Epidermal melanocyte (primary cell): ENCODE data around the gene ARHGAP11A.

ENCODE experiments used
- DNase-seq: peaks from one replicate; pipeline ENCODE4 v3.0.0; 2011; ENCODE audit warnings: low spot score; ENCODE audit not compliant: insufficient read length

Gene ARHGAP11A

DNA sequence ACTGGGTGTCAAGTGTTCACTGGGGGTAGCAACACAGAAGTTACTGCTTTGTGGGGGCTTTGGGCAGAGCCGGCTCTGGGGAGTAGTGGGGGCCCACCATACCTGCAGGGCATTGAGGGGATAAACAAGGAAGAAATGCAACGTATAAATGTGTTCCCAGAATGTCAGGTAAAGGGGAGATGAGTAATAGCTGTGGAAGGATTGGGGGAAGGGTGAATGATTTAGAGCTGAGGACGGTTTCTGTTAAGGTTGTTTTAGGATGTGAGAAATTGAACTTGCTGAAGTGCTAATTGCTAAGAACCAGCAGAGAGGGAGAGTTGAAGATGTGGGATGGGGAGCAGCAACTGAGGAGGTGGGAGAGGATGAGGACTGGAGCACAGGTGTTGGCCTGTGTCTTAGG lies 36.9 kb downstream of the ARHGAP11A start:
- no peak for DNase-seq

DNA sequence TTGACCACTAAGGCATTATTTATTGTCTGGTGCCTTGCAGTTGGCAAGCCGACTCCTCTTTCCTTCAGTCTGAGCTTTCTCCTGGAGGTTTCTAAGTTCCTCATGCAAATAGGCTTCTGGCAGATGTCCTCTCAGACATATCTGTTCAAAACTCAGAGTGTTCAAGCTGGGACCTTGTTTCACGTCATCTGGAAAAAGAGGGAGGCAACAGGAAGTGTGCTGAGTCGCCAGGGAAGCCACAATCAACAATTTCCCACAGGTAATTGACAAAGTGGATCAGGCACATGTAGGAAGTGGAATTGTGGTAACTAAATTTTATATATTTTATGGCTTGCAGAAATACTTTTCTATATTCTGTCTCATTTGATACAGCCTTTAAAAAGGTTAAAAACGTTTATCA lies 40.8 kb downstream of the ARHGAP11A start:
- no peak for DNase-seq

DNA sequence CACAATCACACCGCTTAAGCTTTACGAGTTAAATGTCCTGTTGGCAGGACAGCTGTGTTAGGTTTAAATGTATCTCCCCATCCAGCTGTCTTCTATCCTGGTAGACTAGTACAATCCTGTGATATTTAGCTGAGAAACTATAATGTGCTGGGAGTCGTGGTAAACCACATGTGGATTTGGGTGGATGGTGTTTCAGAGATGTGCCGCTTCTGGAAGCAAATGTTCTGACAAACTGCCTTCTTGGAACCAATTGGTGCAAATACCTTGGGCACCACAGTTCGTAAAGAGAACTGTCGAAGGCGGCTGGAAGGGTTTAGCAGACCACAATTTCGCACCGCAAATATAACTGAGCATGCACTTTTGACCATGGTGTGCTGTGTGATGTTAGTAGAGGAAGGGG lies 41.2 kb downstream of the ARHGAP11A start:
- no peak for DNase-seq

DNA sequence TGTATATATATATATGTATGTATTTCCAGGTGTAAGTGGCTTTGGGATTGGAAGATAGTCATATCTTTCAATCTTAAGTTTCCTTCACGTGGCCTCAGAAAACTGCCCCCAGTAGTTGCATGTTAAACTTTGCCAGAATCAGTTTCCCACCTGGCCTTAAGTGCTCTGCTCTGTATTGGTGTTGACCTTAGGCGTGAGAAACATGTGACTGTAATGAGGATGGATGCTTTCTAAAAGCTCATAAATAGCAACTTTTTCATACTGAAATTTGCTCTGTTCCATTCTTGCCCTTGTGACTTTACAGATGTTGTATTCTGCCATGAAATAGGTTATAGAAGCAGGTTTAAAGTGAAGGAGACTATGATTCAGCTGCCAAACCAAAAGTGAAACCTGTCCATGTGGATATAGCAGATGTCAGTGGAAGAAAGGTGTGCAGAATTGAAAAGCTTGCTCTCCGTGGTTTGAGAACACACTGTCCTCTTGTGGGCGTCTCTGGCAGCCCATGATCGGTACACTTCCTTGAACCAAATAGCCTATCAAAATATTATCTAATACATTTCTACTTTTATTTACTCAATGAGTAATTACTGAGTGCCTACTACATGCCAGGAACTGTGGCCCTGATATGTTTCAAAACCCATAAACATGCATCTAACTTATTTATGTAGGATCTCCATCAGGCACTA lies 42.0 kb downstream of the ARHGAP11A start:
- DNase-seq: no peak

DNA sequence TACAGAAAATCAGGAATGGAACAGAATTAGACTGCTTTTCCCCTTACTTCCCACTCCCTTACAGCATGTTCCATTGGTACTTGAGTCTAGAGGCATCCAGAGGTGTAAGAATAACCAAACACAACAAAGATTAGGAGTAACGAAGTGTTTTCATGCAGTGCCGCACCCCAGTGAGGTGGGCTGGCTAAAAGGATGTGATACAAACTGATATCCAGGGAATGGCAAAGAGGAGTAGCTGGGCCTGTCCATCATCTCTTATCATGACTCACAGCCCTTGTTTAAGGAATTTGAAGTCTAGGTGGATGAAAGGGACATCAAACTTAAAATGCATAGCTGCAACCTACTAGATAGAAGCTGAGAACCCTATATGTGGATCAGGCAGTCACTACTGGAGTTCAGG lies 42.6 kb downstream of the ARHGAP11A start:
- DNase-seq: no peak

DNA sequence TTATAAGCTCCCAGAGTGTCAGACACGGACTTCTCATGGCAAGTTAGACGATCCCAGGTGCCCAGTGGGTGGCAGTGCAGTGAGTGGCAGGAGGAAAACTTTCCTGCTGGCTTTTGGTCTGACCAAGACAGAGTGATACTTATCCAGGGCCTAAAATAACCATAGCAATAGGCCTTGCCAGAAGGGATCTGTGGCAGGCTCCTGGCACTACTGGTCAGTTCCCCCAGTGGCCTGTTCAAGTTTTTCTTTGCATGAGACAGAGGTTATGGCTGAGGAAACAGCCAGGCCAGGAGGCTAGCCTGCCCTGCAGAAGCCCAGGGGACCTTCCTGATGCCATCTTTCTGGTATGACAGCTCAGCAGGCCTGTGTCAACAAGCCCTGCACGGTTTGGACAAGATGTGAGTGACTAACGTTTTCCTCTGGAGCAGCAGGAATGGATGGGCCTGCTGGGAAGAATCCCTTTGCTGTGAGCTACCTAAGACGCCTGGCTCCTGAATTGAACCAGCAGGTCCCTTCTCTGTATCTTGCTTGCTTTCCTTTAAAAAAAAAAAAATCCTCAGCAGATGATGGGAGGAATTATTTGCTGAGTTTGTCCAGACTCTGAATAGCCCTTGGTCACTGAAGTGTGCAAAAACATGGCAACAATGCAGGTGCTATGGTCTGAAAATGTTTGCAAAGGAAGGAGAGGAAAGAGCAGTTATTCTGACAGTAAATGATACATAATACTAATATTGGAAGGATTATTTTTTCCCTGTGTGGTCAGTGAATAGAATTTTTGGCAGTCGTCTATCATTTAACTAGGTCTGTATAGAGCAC lies 44.2 kb downstream of the ARHGAP11A start:
- DNase-seq: peak; percentile 21

DNA sequence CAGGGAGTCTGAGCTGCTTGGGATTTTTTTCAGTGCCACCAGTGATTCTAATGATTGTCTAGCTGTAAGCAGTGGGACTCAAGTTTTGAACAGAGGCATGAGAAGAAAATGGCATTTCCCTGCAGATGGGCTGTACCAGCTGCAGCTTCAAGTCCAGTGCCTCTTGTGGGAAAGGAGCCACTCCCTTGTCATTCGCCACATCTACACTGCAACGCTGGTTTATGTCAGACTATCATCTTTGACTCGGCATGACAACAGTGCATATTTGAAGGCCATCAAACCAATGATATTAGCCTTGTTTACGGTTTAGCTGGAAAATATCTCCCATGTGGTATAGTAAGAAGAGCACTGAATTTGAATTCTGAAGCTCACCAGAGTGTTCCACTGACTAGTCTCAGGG lies 48.4 kb downstream of the ARHGAP11A start:
- DNase-seq: no peak

DNA sequence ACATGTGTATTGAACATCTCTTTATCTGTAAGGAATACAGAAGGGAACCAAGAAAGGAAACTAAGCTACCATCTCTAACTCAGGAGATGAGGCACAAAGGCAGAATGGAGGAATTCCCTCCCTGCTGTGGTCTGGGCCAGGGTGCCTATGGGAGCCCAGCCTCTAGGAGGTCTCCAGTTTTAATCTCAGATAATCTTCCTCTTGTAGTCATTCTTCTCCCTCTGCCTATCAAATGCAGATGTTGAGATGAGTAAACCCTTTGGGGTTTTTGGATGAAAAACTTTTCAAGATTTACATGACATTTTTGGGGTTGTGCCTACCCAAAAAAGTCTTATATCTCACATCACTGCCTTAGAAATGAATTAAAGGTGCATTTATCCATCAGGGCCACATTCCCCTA lies 49.5 kb downstream of the ARHGAP11A start:
- DNase-seq: no peak

DNA sequence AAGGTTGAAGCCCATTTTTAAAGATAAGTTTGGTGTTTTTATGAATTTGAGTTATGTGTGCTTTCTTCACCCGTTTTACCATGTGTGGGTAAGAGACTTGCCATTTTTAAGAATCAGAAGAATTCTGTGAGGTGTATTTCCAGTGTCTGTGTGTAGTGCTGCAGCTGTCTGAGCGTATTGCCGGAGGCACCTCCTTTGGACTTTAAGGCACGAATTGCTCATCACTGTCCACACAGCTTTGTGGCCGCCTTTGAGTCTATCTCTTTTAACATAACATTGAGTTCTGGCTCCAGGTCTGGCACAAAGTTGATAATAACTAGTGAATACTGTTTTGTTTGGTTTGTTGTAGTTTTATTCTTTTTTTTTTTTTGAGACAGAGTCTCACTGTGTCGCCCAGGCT lies 52.0 kb downstream of the ARHGAP11A start:
- no peak for DNase-seq

DNA sequence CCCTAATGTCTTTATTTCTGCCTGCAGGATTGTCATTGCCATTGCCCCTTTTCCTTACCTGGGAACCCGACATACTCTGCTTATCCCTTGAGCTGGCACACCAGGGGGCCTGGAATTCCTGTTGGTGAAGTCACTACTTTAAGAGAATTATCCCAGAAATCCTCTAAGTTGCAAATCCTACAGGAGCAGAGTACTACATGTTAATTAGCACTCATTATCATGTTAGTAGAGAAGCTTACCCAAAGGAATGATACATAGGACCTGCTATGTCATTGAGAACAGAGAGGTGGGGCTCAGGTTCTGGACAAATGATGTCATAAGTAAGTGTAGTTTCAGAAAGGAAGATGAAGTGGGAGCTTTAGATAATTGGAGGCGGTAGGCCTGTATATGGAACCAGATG lies 53.6 kb downstream of the ARHGAP11A start:
- DNase-seq: no peak

DNA sequence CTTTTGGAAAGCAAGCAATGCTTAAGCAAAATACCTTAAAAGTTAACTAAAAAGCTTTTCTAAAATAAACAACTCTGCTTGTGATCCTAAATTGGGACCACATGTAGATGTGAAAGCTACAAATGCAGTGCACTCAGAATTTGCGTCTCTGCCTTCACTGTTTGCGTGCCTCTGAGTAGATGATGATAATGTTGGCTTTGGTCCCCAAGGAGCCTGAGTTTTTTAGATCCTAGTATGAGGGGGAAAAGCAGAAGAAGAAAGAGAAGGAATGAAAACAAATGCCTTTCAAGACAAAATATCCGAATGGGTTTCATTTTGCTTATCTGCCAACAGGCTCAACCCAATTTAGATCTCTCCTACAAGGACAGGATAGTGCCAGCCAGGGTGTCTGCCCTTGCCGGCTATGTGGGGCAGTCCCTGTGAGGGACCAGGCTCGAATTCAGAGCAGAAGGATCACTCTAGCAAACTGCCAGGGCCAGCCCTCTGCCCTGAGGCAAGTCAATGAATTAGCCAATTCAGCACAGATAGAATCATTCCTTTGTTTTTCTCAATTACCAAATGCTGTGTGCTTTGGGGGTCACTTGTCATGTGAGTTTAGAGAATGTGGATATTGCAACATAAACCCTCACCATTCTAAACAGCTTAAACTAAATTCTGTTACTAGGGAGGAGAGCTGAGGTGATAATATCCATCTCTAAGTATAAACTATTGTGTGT lies 54.8 kb downstream of the ARHGAP11A start:
- DNase-seq: peak; percentile 74

DNA sequence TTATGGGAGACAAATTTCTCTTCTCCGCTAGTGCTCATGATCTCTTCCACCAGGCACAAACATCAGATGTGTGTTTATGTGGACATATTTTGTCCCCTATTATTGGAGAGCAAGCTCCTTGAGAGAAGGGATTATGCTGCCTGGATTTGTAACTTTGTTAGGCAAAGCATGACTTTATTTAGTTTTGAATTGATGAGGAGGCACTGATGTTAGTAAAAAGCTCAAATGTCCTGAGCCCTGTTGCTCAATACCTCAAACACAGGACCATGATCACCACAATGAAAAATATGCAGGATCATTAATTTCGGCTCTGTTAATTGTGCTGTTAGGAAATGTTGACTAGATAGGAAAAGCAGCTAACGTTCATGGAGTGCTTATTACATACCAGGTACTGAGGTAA lies 55.3 kb downstream of the ARHGAP11A start:
- no peak for DNase-seq

DNA sequence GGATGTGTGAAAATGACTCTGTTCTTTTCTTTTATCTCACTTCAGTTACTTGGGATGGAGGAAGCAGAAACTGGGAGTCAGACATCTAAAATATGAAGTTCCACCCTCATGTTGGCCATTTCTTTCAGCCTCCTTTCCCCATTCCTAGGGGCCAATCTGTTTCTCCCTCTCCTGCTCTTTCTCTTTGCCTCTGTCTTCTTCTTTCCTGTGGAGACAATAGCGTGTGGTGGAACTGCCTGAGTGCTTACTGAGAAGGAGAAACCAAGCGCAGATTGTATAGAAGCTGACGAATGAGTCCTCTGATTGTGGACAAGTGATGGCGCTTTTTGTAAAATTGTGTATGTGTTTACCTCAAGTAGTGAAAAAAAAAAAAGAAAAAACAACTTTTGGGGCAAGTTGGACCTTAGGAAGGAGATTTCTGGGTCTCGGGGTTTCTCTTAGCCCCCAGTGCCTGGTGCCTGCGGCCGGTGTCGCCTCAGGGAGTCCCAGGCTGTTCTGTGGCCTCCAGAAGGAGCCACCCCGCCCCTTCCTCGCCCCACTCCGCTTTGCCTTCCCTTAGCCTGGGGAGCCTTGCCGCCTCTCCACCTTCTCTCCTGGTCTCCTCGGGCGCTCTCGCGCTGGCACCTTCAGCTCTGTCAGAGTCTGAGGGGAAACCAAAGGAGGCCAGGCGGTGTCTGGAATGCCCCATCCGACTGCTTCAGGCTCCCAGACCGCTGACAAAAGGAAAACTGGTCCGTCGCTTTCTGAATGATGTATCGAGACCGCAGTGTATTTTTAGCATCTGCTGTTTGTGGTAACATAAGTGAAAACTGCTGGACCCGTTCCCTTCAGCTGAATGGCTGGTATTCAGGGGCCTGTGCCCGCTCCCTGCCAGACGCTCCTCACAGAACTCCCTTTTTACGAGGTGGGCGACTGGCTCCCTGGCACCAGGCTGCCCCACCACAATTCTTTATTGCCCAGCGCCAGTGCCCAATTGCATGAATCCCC lies 56.3 kb downstream of the ARHGAP11A start:
- DNase-seq: peak; percentile 64

DNA sequence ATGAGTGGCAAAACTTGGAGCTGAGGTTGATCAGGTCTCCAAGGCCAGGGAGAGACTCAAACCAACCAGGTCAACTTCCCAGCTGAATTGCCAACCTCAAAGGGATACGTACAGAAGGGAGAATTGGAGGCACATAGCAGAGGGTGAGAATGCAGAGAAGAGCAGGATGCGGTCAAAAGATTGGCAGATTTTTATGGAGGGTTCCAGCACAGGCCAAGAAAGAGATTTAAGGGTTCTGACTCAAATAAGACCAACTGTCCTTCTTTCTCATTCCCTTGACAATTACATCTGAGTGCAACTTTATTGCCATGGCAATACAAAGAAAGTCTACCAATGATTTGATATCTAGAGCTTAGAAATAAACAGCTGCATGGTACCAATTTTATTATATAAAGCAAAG lies 59.4 kb downstream of the ARHGAP11A start:
- DNase-seq: no peak

DNA sequence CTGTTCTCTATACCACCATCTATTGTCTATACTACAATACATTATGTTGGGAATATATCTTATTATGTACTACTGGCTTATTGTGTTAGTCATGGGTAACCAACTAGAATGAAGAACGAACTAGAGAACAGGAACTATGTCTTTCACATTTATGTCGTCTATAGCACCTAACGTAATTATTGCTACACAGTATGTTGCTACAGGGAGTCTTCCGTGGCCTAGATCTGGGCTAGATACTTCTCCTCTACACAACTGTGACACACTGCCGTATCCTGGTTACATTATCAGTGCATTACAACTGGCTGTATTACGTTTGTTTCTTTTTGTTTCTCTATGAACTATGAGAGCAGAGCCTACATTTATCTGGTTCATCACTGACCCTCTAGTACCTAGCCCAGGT lies 60.2 kb downstream of the ARHGAP11A start:
- DNase-seq: no peak

DNA sequence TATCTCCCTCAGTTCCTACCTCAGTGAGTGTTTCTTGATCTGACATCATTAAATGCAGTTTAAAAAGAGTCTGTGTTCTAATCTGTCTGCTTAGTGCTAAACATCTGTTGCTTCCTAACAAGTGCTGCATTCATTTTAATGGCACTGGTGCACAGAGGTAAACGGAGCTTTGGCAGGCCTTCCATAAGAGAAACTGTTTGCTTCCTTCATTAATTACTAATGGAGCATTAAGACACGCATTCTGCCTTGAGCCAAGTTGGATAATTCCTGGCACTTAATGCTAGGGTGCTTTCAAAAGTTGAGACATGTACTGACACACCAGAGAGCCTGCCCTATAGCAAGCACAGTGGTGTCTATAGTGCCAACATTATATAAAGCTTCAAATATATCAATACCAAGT lies 60.9 kb downstream of the ARHGAP11A start:
- peak; percentile 46 for DNase-seq

DNA sequence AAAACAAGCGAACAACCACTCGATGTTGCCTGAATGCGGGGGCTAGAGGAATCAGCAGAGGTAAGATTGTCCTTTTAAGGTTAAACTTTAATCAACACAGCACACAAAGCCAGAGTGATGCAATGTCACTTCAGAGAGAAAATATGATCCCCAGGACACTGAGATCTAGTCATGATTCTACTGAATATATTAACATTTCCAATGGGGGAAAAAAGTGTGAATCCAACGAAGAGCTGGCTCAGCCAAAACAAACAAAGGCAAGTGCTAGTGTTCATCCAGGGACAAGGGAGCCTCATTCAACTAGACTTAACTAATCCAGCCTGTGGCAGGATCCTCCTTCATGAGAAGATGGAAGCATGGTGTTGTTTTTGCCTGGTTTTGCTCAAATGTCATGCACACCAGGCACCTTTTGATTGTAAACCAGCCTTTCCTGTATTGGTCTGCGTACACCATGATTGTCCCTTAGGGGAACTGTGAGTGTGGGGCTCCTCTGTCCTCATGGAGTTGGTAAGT lies 62.0 kb downstream of the ARHGAP11A start:
- no peak for DNase-seq

DNA sequence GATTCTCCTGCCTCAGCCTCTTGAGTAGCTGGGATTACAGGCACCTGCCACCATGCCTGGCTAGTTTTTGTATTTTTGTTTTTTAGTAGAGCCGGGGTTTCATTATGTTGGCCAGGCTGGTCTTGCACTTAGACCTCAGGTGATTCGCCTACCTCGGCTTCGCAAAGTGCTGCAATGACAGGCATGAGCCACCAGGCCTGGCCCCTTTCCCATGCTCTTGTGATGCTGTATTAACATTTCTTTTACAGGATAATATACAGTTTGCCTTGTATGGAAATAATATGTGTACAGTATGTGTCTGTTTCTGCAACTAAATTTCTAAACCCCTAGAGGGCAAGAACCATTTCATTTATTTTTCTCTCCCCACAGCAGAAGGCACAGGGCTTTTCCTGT lies 64.0 kb downstream of the ARHGAP11A start:
- no peak for DNase-seq

DNA sequence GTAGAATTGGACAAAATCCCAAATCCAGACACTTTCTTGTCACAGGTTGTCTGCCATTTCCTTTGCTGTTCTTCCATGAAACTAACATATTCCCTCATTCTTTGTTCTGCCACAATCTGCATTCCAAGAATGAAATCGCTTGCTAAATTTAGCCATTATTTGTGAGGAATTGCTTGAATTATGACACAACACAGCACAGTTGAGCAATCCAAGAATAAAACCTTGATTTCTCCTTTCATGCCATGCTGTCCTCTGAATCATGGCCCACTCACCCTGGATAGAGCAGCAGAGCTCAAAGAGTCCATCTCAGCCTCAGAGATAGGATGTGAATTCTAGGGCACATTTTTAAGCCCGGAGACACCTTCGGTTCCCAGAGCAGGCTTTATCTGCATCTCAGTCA lies 67.3 kb downstream of the ARHGAP11A start:
- DNase-seq: peak; percentile 54

DNA sequence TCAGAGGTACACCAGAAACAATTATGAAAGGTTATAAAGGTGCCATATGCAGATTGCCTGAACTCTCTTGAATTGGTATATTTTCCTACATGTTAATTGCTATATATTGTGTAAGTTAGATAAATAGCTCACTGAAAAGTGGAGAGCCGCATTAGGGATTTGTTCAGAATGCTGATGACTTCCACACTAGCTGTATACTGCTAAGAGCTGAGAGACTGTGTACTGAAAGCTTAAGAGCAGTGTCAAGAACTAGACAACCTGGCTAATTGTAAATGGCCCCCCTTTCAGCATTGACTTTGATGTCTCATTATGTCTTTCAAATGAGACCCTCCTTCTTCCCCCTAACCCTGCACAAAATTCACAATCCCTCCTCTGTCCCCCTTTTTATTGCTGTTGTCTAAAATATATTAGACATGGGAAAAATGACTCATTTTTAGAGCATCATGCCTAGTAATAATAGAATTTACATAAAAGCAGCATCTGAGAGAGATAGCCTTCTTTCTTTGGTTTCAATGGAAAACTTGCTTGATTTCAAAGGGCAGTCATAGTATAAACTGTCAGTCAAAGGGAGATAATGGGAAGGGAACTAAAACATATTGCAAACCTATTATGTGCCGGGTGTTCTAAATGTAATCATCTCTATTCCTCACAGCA lies 67.8 kb downstream of the ARHGAP11A start:
- DNase-seq: no peak
